A673 (cell line): Measurements from ENCODE around the gene NTN1.
A peak's percentile ranks its signal among the peaks of the same experiment; 100 is the strongest.

ENCODE experiments used
- CTCF ChIP-seq: fragments of 300-800, 200-600 bp; sonication (generic); conservative IDR thresholded peaks from 2 replicates; pipeline ENCODE4 v1.5.1; 2017; ENCODE audit warnings: low read depth, mild to moderate bottlenecking, antibody characterized with exemption, low read length, moderate library complexity, mixed read lengths
- EZH2 ChIP-seq: fragments of 200-600 bp; sonication (generic); IDR thresholded peaks from 2 replicates; pipeline ENCODE4 v1.6.1; 2017; ENCODE audit warnings: borderline replicate concordance, low read depth, mild to moderate bottlenecking, mixed read lengths, antibody characterized with exemption, low read length; ENCODE audit not compliant: poor library complexity, severe bottlenecking

- TF ChIP-seq CTCF (peak; percentile 95), EZH2 (no peak)
These were observed 27.0 kb upstream of the NTN1 start for GRCh38 chr17:8994319-8994718.
